ENCODE results near the gene ADA.

DNA sequence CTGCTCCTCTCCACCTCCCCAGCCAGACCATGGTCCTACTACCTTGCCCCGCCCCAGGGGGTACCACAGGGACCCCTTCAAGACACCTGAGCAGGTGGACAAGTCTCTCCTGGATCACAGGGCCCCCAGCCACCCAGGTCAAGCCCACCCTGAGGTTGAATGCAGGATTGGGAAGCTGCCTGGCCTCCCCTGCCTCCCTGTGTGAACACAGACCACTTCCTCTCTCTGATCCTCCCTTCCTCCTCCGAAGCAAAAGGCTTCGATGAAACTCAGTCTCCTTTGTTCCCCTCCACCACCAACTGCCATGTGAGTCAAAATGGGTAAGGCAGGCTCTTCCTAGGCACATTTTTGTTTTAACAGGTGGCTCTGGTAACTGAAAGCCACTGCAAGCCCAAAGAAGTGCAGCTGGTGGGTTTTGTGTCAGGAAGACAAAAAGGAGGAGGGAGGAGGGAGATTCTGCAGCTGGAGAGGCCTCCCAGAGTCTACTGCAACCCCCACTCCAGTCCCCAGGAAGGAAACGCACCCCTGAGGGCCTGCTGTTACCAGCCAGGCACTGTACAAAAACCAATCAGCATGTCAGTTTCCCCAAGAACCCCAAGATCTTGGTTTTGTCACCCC is 5.4 kb downstream of the ADA start:
- TF ChIP-seq, protein P1, sequence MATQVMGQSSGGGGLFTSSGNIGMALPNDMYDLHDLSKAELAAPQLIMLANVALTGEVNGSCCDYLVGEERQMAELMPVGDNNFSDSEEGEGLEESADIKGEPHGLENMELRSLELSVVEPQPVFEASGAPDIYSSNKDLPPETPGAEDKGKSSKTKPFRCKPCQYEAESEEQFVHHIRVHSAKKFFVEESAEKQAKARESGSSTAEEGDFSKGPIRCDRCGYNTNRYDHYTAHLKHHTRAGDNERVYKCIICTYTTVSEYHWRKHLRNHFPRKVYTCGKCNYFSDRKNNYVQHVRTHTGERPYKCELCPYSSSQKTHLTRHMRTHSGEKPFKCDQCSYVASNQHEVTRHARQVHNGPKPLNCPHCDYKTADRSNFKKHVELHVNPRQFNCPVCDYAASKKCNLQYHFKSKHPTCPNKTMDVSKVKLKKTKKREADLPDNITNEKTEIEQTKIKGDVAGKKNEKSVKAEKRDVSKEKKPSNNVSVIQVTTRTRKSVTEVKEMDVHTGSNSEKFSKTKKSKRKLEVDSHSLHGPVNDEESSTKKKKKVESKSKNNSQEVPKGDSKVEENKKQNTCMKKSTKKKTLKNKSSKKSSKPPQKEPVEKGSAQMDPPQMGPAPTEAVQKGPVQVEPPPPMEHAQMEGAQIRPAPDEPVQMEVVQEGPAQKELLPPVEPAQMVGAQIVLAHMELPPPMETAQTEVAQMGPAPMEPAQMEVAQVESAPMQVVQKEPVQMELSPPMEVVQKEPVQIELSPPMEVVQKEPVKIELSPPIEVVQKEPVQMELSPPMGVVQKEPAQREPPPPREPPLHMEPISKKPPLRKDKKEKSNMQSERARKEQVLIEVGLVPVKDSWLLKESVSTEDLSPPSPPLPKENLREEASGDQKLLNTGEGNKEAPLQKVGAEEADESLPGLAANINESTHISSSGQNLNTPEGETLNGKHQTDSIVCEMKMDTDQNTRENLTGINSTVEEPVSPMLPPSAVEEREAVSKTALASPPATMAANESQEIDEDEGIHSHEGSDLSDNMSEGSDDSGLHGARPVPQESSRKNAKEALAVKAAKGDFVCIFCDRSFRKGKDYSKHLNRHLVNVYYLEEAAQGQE (IDR thresholded peaks at IDR 0.05; ENCODE audit: borderline replicate concordance) = no peak
- TF ChIP-seq, protein P1 (CRISPR knock-in tag; IDR thresholded peaks at IDR 0.05; ENCODE audit: low read depth) = no peak
- TF ChIP-seq ZNF146 (CRISPR knock-in tag; IDR thresholded peaks at IDR 0.05; ENCODE audit: unreplicated experiment) = no peak
